ENCODE data around the gene SCN10A. TPM values are rescaled to one million over a fixed set of nuclear protein-coding genes. Genes with fewer than 3 reads are reported as not detected.

SCN10A gene
- not detected for polyA plus RNA-seq

GRCh38 chr3:38816026-38816425, at the start of gene SCN10A:
Gene SCN10A (minus strand): TSS chr3:38816217. CDS start chr3:38794010, 22,207 bp downstream.
- WGBS, 3 donors: 60 to 78% (median 76%) methylated on average over 7 of the region's 7 CpGs
- no peak within 1 kb of the TSS for H3K27ac ChIP-seq (ENCODE audit: low read depth, low read length)

- H3K27ac ChIP-seq (ENCODE audit: low read depth, low read length): no peak overlapping the region
Measured at GRCh38 chr3:38853011-38853410, 37.0 kb upstream of the SCN10A start.

GRCh38 chr3:38843898-38844297, 27.9 kb upstream of the SCN10A start:
- H3K27ac ChIP-seq (ENCODE audit: low read depth, low read length): no peak overlapping the region
- 50 to 57% (median 54%) methylated on average over 2 of the region's 2 CpGs for WGBS, 3 donors

DNA sequence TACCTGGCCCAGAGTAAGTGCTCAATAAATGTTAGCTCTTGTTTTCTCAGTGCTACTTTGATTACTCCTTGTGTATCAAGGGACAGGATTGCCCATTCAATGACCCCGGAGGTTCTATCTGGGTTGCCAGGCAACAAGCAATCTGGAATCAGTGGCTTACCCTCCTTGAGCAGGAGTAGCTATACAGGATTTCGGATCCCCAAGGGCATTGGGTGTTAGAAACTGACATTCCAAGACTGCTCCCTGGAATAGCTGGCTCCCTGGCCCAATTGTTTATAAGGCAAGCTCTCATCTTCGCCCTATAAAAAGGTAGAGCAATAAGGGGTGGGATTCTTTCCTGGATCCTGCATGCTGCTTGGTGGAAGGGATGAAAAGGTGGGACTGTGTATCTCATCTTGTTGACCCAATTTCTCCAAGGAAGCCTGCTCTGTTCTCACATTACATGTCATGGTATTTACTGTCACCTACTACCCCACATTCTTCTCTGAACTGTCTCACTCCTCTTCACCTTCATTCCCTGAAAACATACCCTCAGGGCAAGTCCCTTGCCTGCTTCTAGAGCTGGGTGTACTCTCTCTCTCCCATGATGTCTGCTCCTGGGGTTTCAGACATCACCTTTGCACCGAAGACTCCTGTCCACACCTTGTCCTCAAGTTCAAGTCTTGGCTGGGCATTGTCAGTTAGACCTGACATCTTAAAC, 26.4 kb upstream of the SCN10A start:
- H3K27ac ChIP-seq (ENCODE audit: low read depth, low read length): no peak overlapping the region
- WGBS, 3 donors: 59 to 77% (median 64%) methylated on average over 4 of the region's 4 CpGs

GRCh38 chr3:38840987-38841386, 25.0 kb upstream of the SCN10A start:
- no peak overlapping the region for H3K27ac ChIP-seq (ENCODE audit: low read depth, low read length)
- 43 to 78% (median 70%) methylated on average over 2 of the region's 2 CpGs for WGBS, 3 donors

DNA sequence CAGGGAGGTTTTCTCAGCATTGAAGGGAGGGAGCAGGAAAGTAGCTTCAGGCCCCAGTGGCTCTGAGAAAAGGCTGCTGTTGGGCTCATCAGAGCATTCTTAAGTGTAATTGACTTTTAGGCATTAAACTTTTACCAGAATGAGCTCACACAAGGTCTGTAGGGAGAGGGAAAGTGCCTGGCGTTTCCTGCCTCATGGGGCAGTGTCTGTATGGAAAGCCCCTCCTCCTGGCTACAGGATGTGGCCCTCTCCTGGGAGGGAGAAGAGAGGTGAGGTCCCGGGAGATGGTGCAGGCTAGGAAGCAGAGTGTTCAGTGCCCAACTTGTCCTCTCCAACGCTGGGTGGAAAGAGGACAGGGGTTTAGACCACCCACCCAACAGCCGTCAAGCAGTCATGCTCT, 21.3 kb upstream of the SCN10A start:
- WGBS, 3 donors: 41 to 59% (median 50%) methylated on average over 4 of the region's 4 CpGs
- no peak overlapping the region for H3K27ac ChIP-seq (ENCODE audit: low read depth, low read length)

DNA sequence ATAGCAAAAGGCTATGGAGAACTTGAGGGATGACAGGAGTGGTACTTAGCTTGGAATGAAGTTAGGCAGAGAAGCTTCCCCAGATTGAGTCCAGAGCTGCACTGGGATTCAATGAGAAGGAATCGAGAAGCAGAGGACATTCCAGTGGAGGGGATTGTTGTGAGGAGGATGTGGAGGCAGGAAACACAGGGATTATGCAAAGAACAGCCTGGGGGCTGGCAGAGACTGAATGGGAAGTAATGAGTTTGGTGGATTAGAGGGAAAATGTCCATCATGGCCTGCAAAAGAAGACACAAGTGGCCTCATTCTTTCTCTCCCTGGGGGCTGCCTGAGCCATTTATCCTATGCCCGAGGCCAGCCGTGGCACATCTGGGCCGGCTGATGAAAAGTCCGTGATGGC, 20.5 kb upstream of the SCN10A start:
- 64 to 90% (median 81%) methylated on average over 5 of the region's 5 CpGs for WGBS, 3 donors
- no peak overlapping the region for H3K27ac ChIP-seq (ENCODE audit: low read depth, low read length)

GRCh38 chr3:38835939-38836338, 19.9 kb upstream of the SCN10A start:
- WGBS, 3 donors: 74 to 81% (median 76%) methylated on average over 3 of the region's 3 CpGs
- H3K27ac ChIP-seq (ENCODE audit: low read depth, low read length): no peak overlapping the region

DNA sequence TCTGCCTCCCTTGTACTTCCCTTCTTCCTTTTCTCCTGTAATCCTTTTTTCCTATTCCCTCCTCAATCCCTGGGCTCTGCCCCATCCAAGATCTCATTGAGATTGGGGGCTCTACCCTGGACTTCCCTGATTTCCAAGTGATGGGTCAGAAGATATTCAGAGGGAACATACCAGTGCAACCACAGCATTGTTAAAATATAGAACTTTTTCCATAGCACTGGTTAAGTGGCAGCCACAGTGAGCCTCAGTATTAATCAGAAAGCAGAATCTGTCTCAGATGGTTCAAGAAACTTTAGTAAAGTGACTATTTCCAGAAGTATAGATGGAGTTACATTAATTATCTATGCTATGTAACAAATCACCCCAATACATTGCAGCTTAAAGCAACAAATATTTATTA, 18.7 kb upstream of the SCN10A start:
- no peak overlapping the region for H3K27ac ChIP-seq (ENCODE audit: low read depth, low read length)

GRCh38 chr3:38834110-38834509, 18.1 kb upstream of the SCN10A start:
- no peak overlapping the region for H3K27ac ChIP-seq (ENCODE audit: low read depth, low read length)
- WGBS, 3 donors: 6 to 27% (median 7%) methylated on average over 8 of the region's 8 CpGs

DNA sequence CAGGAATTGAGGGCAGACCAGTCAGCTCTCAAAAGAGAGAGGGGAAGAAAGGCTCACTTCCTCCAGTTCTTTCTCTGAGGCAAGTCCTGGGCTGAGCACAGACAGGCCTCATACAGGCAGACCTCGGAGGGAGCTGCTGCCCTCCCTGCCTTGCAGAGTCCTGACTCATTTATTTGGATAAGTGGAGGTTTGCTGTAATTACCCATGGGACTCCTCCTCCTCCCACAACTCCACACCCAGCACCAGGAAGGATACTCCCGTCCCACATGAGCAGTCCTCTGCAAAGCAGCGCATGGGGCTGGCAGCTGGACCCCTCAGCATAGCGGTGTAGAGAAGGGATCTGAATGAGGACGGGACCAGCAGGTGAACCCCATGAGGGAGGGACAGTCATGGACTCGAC, 13.4 kb upstream of the SCN10A start:
- H3K27ac ChIP-seq (ENCODE audit: low read depth, low read length): no peak overlapping the region

GRCh38 chr3:38828681-38829080, 12.7 kb upstream of the SCN10A start:
- no peak overlapping the region for H3K27ac ChIP-seq (ENCODE audit: low read depth, low read length)

More for the DNA sequence above, 13.4 kb upstream of the SCN10A start:
- WGBS, 3 donors: 49 to 65% (median 55%) methylated on average over 6 of the region's 6 CpGs

DNA sequence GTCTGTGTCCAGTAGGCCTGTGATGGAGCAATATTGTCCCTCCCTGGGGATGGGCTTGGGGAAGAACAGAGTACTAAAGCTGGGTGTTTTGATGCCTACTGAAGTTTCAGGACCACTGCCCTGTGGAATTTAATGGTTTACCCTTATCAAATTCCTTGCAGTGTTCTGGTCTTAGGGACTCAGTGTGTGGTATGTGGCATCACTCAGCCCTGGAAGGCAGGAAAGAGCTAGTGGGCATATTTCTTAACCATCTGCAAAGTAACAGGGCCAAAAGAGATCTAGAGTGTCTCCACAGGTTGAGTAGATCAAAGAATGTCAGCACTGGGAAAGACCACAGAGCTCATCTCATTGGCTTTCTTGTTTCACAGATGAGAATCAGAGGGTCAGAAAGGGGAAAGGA, 11.8 kb upstream of the SCN10A start:
- H3K27ac ChIP-seq (ENCODE audit: low read depth, low read length): no peak overlapping the region

More at GRCh38 chr3:38828681-38829080, 12.7 kb upstream of the SCN10A start:
- WGBS, 3 donors: 87 to 92% (median 87%) methylated on average over 4 of the region's 4 CpGs

- WGBS, 3 donors: 58 to 82% (median 75%) methylated on average over 2 of the region's 2 CpGs
Measured at GRCh38 chr3:38826001-38826400, 10.0 kb upstream of the SCN10A start.

GRCh38 chr3:38824349-38824748, 8.3 kb upstream of the SCN10A start:
- 74 to 76% (median 75%) methylated on average over 4 of the region's 4 CpGs for WGBS, 3 donors
- H3K27ac ChIP-seq (ENCODE audit: low read depth, low read length): no peak overlapping the region

More at GRCh38 chr3:38826001-38826400, 10.0 kb upstream of the SCN10A start:
- no peak overlapping the region for H3K27ac ChIP-seq (ENCODE audit: low read depth, low read length)

DNA sequence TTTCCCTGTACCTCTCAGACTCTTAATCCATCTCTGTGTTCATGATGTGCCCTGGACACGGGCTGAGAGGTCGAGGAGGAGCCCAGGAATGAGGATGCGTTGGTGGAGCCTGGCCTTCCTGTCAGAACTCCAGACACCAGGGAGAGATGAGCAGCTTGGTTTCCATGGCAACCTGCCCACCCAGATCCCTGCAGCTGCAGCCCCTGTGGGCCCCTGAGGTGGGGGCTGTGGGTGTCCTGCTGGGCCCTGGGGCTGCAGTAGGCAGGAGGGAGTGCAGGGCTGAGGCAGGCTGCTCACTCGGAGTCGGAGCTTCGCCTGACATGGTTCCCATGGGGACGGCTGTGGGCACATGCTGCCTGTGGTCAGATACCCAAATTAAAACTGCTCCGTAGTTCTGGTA, 7.7 kb upstream of the SCN10A start:
- 49 to 80% (median 67%) methylated on average over 8 of the region's 8 CpGs for WGBS, 3 donors
- no peak overlapping the region for H3K27ac ChIP-seq (ENCODE audit: low read depth, low read length)

GRCh38 chr3:38823186-38823585, 7.2 kb upstream of the SCN10A start:
- WGBS, 3 donors: 28 to 92% (median 78%) methylated on average over 5 of the region's 5 CpGs
- no peak overlapping the region for H3K27ac ChIP-seq (ENCODE audit: low read depth, low read length)

GRCh38 chr3:38811822-38812221, 4.2 kb downstream of the SCN10A start:
- WGBS, 3 donors: 46 to 70% (median 69%) methylated on average over 5 of the region's 5 CpGs
- no peak overlapping the region for H3K27ac ChIP-seq (ENCODE audit: low read depth, low read length)

DNA sequence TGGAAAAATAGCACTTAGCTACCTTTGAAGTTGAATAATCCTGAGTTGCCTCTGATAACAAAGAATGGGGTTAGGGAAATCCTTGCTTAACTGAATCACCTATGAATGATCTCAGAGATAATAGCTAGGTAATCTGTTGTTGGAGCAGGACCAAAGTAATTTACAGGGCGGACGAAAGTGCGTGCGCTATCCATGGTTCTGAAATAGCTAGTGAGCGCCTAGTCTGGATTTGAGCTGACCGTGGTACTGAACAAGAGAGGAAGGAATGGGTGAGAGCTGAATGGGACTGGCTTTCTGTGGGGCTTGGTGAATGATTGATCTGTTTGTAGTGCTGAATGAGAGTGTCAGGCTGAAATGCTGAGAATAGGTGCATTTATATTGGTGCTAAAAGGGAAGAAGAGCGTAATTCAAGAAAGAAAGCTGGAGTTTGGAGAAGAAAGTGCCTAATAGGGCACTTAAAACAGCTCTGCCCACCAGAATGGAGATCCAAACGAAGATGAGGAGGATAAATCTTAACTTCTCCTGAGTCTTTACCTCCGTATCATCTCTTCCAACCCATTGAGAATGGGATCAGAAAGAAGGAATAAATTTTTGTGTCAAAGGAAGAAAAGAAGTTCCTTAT, 10.1 kb downstream of the SCN10A start:
- no peak overlapping the region for H3K27ac ChIP-seq (ENCODE audit: low read depth, low read length)
- WGBS, 3 donors: 10 to 16% (median 13%) methylated on average over 9 of the region's 9 CpGs

DNA sequence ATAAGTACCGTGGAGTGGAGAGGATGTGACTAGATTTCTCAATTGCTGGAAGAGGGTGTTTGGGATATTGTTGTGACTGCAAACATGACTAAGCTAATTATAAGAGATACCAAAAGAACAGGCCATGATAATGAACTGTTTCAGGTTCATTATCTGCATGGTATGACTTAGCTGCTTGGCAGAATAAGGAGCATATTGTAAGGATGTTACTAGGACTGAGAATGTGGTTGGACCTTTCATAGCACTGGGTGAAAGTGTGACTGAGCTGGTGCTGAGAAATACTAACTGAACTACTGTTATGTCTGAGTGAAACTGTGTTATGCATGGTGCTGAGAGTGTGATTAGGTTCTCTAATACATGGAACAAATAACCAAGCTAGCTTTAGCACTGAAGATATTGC, 11.0 kb downstream of the SCN10A start:
- WGBS, 3 donors: 61 to 73% (median 63%) methylated on average over 1 of the region's 1 CpG
- H3K27ac ChIP-seq (ENCODE audit: low read depth, low read length): no peak overlapping the region

All from adipose tissue (tissue), 3 donors.